DND-41 (cell line): ENCODE results near the gene NPAS2.

Source experiments
- EZH2 ChIP-seq: IDR thresholded peaks from 3 replicates; pipeline ENCODE4 v1.6.1; 2012; ENCODE audit warnings: borderline replicate concordance, low read depth, mild to moderate bottlenecking, moderate library complexity, low read length, inconsistent platforms; ENCODE audit not compliant: severe bottlenecking
- TF ChIP-seq, protein P1 (sequence below): IDR thresholded peaks from 2 replicates; pipeline ENCODE4 v1.5.1; 2012; ENCODE audit warnings: borderline replicate concordance, low read length, moderate library complexity, mild to moderate bottlenecking; ENCODE audit not compliant: poor library complexity, severe bottlenecking; ENCODE audit errors: extremely low read depth

DNA sequence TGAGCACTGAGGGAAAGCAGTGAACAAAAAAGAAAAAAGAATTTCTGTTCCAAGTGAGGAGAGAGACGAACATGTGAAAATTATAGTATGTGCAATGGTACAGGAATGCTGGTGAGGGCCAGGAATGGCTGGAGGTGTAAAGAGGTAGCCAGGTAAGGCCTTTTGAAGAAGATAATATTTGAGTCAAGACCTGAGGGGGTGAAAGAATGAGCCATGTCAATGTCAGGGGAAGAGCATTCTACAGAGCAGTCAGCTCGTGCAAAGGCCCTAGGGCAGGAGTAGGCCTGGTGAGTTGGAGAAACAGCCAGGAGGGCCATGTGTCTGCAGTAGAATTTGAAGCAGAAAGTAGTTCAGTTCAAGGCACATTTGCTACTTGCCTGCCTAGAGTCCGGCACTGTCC is 169.7 kb downstream of the NPAS2 start:
- TF ChIP-seq, protein P1, sequence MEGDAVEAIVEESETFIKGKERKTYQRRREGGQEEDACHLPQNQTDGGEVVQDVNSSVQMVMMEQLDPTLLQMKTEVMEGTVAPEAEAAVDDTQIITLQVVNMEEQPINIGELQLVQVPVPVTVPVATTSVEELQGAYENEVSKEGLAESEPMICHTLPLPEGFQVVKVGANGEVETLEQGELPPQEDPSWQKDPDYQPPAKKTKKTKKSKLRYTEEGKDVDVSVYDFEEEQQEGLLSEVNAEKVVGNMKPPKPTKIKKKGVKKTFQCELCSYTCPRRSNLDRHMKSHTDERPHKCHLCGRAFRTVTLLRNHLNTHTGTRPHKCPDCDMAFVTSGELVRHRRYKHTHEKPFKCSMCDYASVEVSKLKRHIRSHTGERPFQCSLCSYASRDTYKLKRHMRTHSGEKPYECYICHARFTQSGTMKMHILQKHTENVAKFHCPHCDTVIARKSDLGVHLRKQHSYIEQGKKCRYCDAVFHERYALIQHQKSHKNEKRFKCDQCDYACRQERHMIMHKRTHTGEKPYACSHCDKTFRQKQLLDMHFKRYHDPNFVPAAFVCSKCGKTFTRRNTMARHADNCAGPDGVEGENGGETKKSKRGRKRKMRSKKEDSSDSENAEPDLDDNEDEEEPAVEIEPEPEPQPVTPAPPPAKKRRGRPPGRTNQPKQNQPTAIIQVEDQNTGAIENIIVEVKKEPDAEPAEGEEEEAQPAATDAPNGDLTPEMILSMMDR = no peak
- TF ChIP-seq EZH2 = no peak
